Peyer's patch (tissue), 4 donors: ENCODE results near the gene MAP1LC3A. TPM values are rescaled to one million over a fixed set of nuclear protein-coding genes. Genes with fewer than 3 reads are reported as not detected.

Experiments used
- DNase-seq, 3 donors: peaks; one replicate each; pipeline ENCODE4 v3.0.0-alpha.2; 2017 to 2019
- H3K27ac ChIP-seq, 4 donors: fragments of 200-600 bp; sonication (generic); one replicate each; pipeline ENCODE4 v1.5.1; 2016 to 2019
- H3K27me3 ChIP-seq, 2 donors: fragments of 200-600 bp; sonication (generic); one replicate each; pipeline ENCODE4 v1.5.1; 2019
- H3K36me3 ChIP-seq, 3 donors: fragments of 200-600 bp; sonication (generic); one replicate each; pipeline ENCODE4 v1.5.1; 2016 to 2019
- H3K4me1 ChIP-seq, 4 donors: fragments of 200-600 bp; sonication (generic); one replicate each; pipeline ENCODE4 v1.5.1; 2016 to 2019
- H3K4me3 ChIP-seq, 4 donors: fragments of 200-600 bp; sonication (generic); 1 replicate in 3 of 4; 2 replicates in 1 of 4; pipeline ENCODE4 v1.5.1; 2016 to 2019; ENCODE audit warnings: mild to moderate bottlenecking in 1 of 4
- H3K9me3 ChIP-seq, 4 donors: fragments of 200-600 bp; sonication (generic); one replicate each; pipeline ENCODE4 v1.5.1; 2016 to 2019; ENCODE audit warnings: mild to moderate bottlenecking in 1 of 4
- CTCF ChIP-seq, 6 experiments: fragments of 450-650 bp in 4 of 6; fragments of 200-600 bp in 2 of 6; sonication (generic) in 1 of 6; IDR thresholded peaks; one replicate each; pipeline ENCODE4 v1.5.1; 2017 to 2019; ENCODE audit warnings: antibody characterized with exemption in 6 of 6, mild to moderate bottlenecking in 3 of 6, moderate library complexity in 1 of 6
- POLR2A ChIP-seq, 2 donors: fragments of 450-650 bp; IDR thresholded peaks; one replicate each; pipeline ENCODE4 v1.5.1; 2017; ENCODE audit warnings: antibody characterized with exemption in 2 of 2, mild to moderate bottlenecking in 2 of 2, moderate library complexity in 2 of 2
- total RNA-seq, 4 donors: library from RNA; depleted of rRNA; stranded (reverse); fragments of >200 nt; gene quantifications; one replicate each; pipeline ENCODE4 v1.1.0, GENCODE V29; 2016

The MAP1LC3A gene
- total RNA-seq, 4 donors from 2014 or later, result 32.6 to 82.1 (median 68.6) TPM

GRCh38 chr20:34579191-34579978 is 20.9 kb downstream of the MAP1LC3A start:
- peaks cover 0 to 5% (median 0%) of the 10 kb centered on the region in 4 donors for H3K9me3 ChIP-seq
- peak in 2 of 3 donors; percentile 73 to 83 for DNase-seq
- peak overlapping the region in 2 of 4 donors; percentile 38 to 53 for H3K27ac ChIP-seq
- no peaks in the 10 kb centered on the region for H3K27me3 ChIP-seq
- TF ChIP-seq CTCF (IDR thresholded peaks at IDR 0.05), result peak in 4 of 6 experiments; percentile 48 to 97 (median 92)
- TF ChIP-seq POLR2A (IDR thresholded peaks at IDR 0.05), result no peak
- H3K36me3 ChIP-seq, result peaks cover 0 to 4% (median 0%) of the 10 kb centered on the region in 3 donors
- H3K4me3 ChIP-seq, result no peak overlapping the region
- H3K4me1 ChIP-seq, result peaks cover 0 to 25% (median 2%) of the 10 kb centered on the region in 4 donors

- TF ChIP-seq POLR2A (IDR thresholded peaks at IDR 0.05) (no peak), CTCF (IDR thresholded peaks at IDR 0.05) (no peak)
- H3K4me3 ChIP-seq, result no peak overlapping the region
- peaks cover 0 to 25% (median 2%) of the 10 kb centered on the region in 4 donors for H3K4me1 ChIP-seq
- H3K9me3 ChIP-seq, result peaks cover 0 to 5% (median 0%) of the 10 kb centered on the region in 4 donors
- H3K27me3 ChIP-seq, result no peaks in the 10 kb centered on the region
- H3K27ac ChIP-seq, result peak overlapping the region in 3 of 4 donors; percentile 23 to 53 (median 38)
- peak in 2 of 3 donors; percentile 63 to 76 for DNase-seq
- H3K36me3 ChIP-seq, result no peaks in the 10 kb centered on the region
Measured at GRCh38 chr20:34579979-34580940, 21.7 kb downstream of the MAP1LC3A start.

- H3K4me1 ChIP-seq, result peaks cover 0 to 25% (median 2%) of the 10 kb centered on the region in 4 donors
Measured at GRCh38 chr20:34581341-34582184, 23.0 kb downstream of the MAP1LC3A start.

GRCh38 chr20:34582221-34582620 is 23.7 kb downstream of the MAP1LC3A start:
- Histone ChIP-seq H3K27me3 (no peaks in the 10 kb centered on the region), H3K27ac (peak overlapping the region; percentile 8 to 32 (median 25)), H3K9me3 (peaks cover 0 to 5% (median 0%) of the 10 kb centered on the region in 4 donors), H3K36me3 (peaks cover 0 to 8% (median 0%) of the 10 kb centered on the region in 3 donors), H3K4me3 (no peak overlapping the region), H3K4me1 (peaks cover 0 to 25% (median 2%) of the 10 kb centered on the region in 4 donors)
- DNase-seq, result no peak
- TF ChIP-seq POLR2A (IDR thresholded peaks at IDR 0.05), result no peak

More at GRCh38 chr20:34581341-34582184, 23.0 kb downstream of the MAP1LC3A start:
- Histone ChIP-seq H3K27me3 (no peaks in the 10 kb centered on the region), H3K9me3 (peaks cover 0 to 5% (median 0%) of the 10 kb centered on the region in 4 donors), H3K4me3 (no peak overlapping the region), H3K27ac (peak overlapping the region; percentile 8 to 32 (median 25)), H3K36me3 (peaks cover 0 to 4% (median 0%) of the 10 kb centered on the region in 3 donors)
- TF ChIP-seq POLR2A (IDR thresholded peaks at IDR 0.05), result no peak
- TF ChIP-seq CTCF (IDR thresholded peaks at IDR 0.05), result no peak
- DNase-seq, result no peak

GRCh38 chr20:34582911-34583310 is 24.4 kb downstream of the MAP1LC3A start:
- no peak for DNase-seq

More at GRCh38 chr20:34582911-34583310, 24.4 kb downstream of the MAP1LC3A start:
- Histone ChIP-seq H3K4me3 (no peak overlapping the region), H3K9me3 (peaks cover 0 to 5% (median 0%) of the 10 kb centered on the region in 4 donors), H3K4me1 (peaks cover 0 to 25% (median 2%) of the 10 kb centered on the region in 4 donors), H3K27ac (peak overlapping the region in 1 of 4 donors; percentile 6), H3K36me3 (peaks cover 0 to 8% (median 0%) of the 10 kb centered on the region in 3 donors), H3K27me3 (no peaks in the 10 kb centered on the region)
- TF ChIP-seq CTCF (IDR thresholded peaks at IDR 0.05) (no peak), POLR2A (IDR thresholded peaks at IDR 0.05) (no peak)
